ENCODE results near the gene PPP1R9A. TPM values are rescaled to one million over a fixed set of nuclear protein-coding genes. Genes with fewer than 3 reads are reported as not detected.

PPP1R9A gene
- total RNA-seq, 4 donors from 2014 or later, result 0.51 to 2.7 (median 1.4) TPM

DNA sequence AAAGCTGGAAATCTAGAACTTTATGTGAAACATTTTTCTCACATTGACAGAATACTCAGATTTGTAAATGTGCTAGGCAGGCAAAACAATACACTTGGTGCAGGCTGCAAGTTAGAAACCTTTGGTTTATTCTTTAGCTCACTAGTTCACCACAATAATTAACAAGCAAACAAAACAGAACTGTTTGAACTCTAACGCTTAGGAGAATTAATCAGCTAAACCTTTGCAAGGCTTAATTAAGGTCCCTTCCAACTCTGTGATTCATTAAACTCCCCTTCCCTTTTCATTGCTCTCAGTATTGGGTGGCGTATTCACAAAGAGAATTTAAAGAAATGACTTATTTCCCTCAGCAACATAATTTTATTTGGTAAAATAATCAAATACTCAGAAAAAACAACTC lies 317.9 kb downstream of the PPP1R9A start:
- 87 to 92% methylated on average over 2 of the region's 2 CpGs for WGBS, 2 donors
- no peak for DNase-seq (ENCODE audit: low spot score in 2 of 2)
- intact Hi-C loops (cut with DNase I; ENCODE audit: low total_unique reads), result no loop called here
- TF ChIP-seq POLR2A (IDR thresholded peaks at IDR 0.05), result no peak
- TF ChIP-seq, protein P1, sequence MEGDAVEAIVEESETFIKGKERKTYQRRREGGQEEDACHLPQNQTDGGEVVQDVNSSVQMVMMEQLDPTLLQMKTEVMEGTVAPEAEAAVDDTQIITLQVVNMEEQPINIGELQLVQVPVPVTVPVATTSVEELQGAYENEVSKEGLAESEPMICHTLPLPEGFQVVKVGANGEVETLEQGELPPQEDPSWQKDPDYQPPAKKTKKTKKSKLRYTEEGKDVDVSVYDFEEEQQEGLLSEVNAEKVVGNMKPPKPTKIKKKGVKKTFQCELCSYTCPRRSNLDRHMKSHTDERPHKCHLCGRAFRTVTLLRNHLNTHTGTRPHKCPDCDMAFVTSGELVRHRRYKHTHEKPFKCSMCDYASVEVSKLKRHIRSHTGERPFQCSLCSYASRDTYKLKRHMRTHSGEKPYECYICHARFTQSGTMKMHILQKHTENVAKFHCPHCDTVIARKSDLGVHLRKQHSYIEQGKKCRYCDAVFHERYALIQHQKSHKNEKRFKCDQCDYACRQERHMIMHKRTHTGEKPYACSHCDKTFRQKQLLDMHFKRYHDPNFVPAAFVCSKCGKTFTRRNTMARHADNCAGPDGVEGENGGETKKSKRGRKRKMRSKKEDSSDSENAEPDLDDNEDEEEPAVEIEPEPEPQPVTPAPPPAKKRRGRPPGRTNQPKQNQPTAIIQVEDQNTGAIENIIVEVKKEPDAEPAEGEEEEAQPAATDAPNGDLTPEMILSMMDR (IDR thresholded peaks at IDR 0.05), result no peak
- no peak overlapping the region for H3K4me3 ChIP-seq (ENCODE audit: low read depth, poor library complexity, severe bottlenecking)

DNA sequence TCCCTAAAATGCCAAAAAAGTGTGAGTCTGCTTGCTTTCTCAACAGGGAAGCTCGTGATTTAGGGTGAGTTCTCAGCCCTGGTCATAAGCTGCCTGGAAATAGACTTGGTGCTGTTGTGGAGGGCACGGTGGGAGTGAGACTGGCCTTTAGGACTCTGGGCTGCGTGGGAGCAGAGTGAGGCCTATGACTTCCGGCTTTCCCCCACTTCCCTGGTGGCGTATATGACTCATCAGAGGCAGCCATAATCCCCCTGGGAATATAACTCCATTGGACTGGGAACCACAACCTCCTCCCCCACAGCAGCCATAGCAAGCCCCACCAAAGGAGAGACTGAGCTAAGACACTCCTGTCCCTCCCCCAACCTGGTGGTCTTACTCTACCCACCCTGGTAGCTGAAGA lies 321.9 kb downstream of the PPP1R9A start:
- no peak overlapping the region for H3K4me3 ChIP-seq (ENCODE audit: low read depth, poor library complexity, severe bottlenecking)
- TF ChIP-seq, protein P1 (IDR thresholded peaks at IDR 0.05), result no peak
- TF ChIP-seq POLR2A (IDR thresholded peaks at IDR 0.05), result no peak
- DNase-seq (ENCODE audit: low spot score in 2 of 2), result no peak
- 87 to 96% methylated on average over 5 of the region's 5 CpGs for WGBS, 2 donors
- intact Hi-C loops (cut with DNase I; ENCODE audit: low total_unique reads), result no loop called here

DNA sequence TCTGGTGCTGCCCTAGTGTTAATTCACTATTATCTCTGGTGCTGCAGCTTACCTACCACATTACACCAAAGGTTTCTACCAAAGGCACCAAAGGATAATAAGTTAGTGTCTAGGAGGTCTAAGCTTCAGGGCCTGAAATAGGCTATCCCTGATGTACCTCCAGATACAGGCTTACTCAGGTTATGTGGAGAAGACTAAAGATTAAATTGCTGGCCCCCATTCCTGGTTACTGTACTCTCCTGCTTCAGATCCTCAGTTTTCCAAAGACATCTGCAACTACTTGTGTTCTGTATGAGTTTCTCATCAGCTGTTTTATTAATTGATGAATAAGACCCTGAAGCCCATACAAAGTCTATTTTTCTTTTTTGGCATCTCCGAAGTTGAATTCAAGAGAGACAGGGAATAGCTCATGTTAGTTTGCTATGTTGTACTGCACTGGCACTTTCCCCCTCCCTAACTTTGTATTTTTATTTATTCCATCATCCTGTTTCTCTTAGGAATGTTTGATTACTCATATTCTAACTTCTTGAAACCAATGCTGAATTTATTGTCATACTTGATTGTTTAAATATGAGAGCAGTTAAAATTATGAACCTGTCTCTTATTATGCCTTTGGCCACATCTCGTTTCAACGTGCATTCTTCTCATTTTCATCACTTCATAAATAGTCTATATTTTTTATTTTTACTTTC lies 331.0 kb downstream of the PPP1R9A start:
- TF ChIP-seq, protein P1 (IDR thresholded peaks at IDR 0.05), result no peak
- no peak for TF ChIP-seq POLR2A (IDR thresholded peaks at IDR 0.05)
- WGBS, 2 donors, result 33 to 39% methylated on average over 3 of the region's 3 CpGs
- intact Hi-C loops (cut with DNase I; ENCODE audit: low total_unique reads), result loop anchor here (5.0 kb wide), 1 partner anchor 1199 kb away; no protein-coding TSS in a partner anchor
- DNase-seq (ENCODE audit: low spot score in 2 of 2), result no peak
- no peak overlapping the region for H3K4me3 ChIP-seq (ENCODE audit: low read depth, poor library complexity, severe bottlenecking)

DNA sequence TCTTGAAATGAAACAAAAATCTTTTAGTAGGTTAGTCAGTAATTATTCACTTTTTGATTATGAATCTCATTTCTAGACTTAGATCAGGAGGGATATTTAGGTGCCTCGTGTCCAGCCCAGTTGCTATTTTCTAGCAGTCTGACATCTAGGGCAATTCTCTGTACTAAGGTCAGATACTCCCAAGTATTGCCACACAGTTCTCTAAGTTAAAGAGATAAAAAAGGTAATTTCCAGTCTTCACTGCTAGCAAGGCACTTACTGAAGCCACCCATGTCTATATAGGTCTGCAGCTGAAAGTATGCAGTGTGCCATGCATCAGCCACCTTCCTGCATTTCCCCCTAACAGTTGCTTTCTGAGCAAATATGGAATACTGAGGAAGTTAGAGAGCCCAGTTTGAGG lies 333.5 kb downstream of the PPP1R9A start:
- no peak for DNase-seq (ENCODE audit: low spot score in 2 of 2)
- TF ChIP-seq, protein P1 (IDR thresholded peaks at IDR 0.05), result no peak
- no peak for TF ChIP-seq POLR2A (IDR thresholded peaks at IDR 0.05)
- H3K4me3 ChIP-seq (ENCODE audit: low read depth, poor library complexity, severe bottlenecking), result no peak overlapping the region
- intact Hi-C loops (cut with DNase I; ENCODE audit: low total_unique reads), result no loop called here
- 90 to 93% methylated on average over 1 of the region's 1 CpG for WGBS, 2 donors

DNA sequence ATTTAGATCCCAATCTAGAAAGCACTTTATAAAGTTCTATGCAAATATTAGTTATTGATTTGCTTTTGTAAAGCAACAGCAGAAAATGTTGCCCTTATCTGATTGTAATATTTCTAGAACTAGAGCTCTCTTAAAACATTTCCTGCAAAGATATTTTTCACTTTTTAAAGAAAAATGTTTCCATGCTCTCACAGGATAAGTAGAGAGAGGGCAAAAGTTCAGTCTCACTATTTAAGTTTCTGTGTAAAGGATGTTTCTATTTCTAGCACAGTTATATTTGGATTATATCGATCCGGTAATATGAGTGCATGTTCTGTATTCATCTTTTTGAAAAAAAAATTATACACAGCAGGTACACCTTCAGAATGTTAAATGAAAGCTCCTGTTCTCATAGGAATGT lies 334.9 kb downstream of the PPP1R9A start:
- intact Hi-C loops (cut with DNase I; ENCODE audit: low total_unique reads), result no loop called here
- WGBS, 2 donors, result 46 to 51% methylated on average over 2 of the region's 2 CpGs
- TF ChIP-seq, protein P1 (IDR thresholded peaks at IDR 0.05), result no peak
- no peak for TF ChIP-seq POLR2A (IDR thresholded peaks at IDR 0.05)
- no peak for DNase-seq (ENCODE audit: low spot score in 2 of 2)
- no peak overlapping the region for H3K4me3 ChIP-seq (ENCODE audit: low read depth, poor library complexity, severe bottlenecking)

DNA sequence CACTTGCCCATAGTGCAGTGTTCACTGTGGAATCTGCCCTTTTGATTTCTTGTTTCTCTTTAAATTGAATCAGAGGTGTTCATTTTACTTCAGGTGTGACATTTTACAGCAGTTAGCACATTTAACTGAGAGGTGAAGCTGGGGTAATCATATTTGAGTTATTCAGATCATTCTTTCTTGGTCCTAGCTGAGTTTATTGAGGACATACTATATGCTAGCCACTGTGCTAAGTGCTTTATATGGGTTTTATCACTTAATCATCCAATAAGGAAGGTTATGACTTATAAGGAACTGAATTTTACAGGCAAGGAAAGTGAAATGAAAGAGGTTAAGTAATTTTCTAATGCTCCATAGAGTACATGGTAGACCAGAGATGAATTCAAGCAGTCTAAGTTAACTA lies 337.2 kb downstream of the PPP1R9A start:
- no peak for DNase-seq (ENCODE audit: low spot score in 2 of 2)
- intact Hi-C loops (cut with DNase I; ENCODE audit: low total_unique reads), result no loop called here
- TF ChIP-seq, protein P1 (IDR thresholded peaks at IDR 0.05), result no peak
- TF ChIP-seq POLR2A (IDR thresholded peaks at IDR 0.05), result no peak
- H3K4me3 ChIP-seq (ENCODE audit: low read depth, poor library complexity, severe bottlenecking), result no peak overlapping the region
